Measurements from ENCODE around the gene NFATC4. TPM values are rescaled to one million over a fixed set of nuclear protein-coding genes. Genes with fewer than 3 reads are reported as not detected.
A peak's percentile ranks its signal among the peaks of the same experiment; 100 is the strongest.
"Not testable (repeated sequence)": the region's sequence is repeated elsewhere in the genome, so short reads cannot be mapped to it uniquely, and the experiment has no call there.

The NFATC4 gene
- total and polyA plus RNA-seq, 12 donors = 3.0 to 69.2 (median 9.9) TPM

GRCh38 chr14:24349742-24350141, 18.2 kb upstream of the NFATC4 start:
- no peak for ATAC-seq
- WGBS, 2 donors = 40 to 65% methylated on average over 5 of the region's 5 CpGs
- H3K36me3 ChIP-seq = no peaks in the 10 kb centered on the region
- H3K27me3 ChIP-seq = peaks cover 0 to 26% (median 8%) of the 10 kb centered on the region in 7 donors
- no peak overlapping the region for H3K27ac ChIP-seq
- no peak for DNase-seq
- H3K9me3 ChIP-seq = no peaks in the 10 kb centered on the region
- intact Hi-C loops (cut with DNase I) = no loop called here
- H3K4me1 ChIP-seq = peaks cover 0 to 17% (median 7%) of the 10 kb centered on the region in 9 donors
- no peak for TF ChIP-seq CTCF (IDR thresholded peaks at IDR 0.05)
- no peak overlapping the region for H3K4me3 ChIP-seq

GRCh38 chr14:24351517-24351916, 16.5 kb upstream of the NFATC4 start:
- peak in 1 of 9 donors; percentile 5 for TF ChIP-seq CTCF (IDR thresholded peaks at IDR 0.05)
- no peak for DNase-seq

GRCh38 chr14:24353559-24354481, 14.2 kb upstream of the NFATC4 start:
- Histone ChIP-seq H3K4me3 (no peak overlapping the region), H3K4me1 (peaks cover 0 to 19% (median 0%) of the 10 kb centered on the region in 9 donors), H3K36me3 (no peaks in the 10 kb centered on the region), H3K9me3 (no peaks in the 10 kb centered on the region), H3K27ac (peak overlapping the region in 1 of 10 donors; percentile 31), H3K27me3 (peaks cover 0 to 29% (median 14%) of the 10 kb centered on the region in 7 donors)
- no peak for TF ChIP-seq CTCF (IDR thresholded peaks at IDR 0.05)
- ATAC-seq (no peak), DNase-seq (no peak)
- intact Hi-C loops (cut with DNase I) = no loop called here
- WGBS, 2 donors = 71 to 82% methylated on average over 5 of the region's 5 CpGs

More at GRCh38 chr14:24351517-24351916, 16.5 kb upstream of the NFATC4 start:
- Histone ChIP-seq H3K27ac (no peak overlapping the region), H3K27me3 (peaks cover 0 to 26% (median 14%) of the 10 kb centered on the region in 7 donors), H3K4me1 (peaks cover 0 to 19% (median 6%) of the 10 kb centered on the region in 9 donors), H3K4me3 (no peak overlapping the region), H3K36me3 (no peaks in the 10 kb centered on the region), H3K9me3 (no peaks in the 10 kb centered on the region)
- intact Hi-C loops (cut with DNase I) = no loop called here
- ATAC-seq = peak; percentile 30 to 61 (median 48)
- 16 to 18% methylated on average over 4 of the region's 4 CpGs for WGBS, 2 donors

GRCh38 chr14:24354482-24354825, 13.5 kb upstream of the NFATC4 start:
- DNase-seq; ATAC-seq; H3K36me3 ChIP-seq; H3K9me3 ChIP-seq; intact Hi-C loops (cut with DNase I); H3K4me3 ChIP-seq: not testable (repeated sequence)
- Histone ChIP-seq H3K4me1 (peaks cover 0 to 19% (median 0%) of the 10 kb centered on the region in 9 donors), H3K27me3 (peaks cover 0 to 29% (median 14%) of the 10 kb centered on the region in 7 donors), H3K27ac (peak overlapping the region in 1 of 10 donors; percentile 31)
- 91% methylated on average over 3 of the region's 3 CpGs for WGBS, 2 donors

GRCh38 chr14:24355009-24355408, 13.0 kb upstream of the NFATC4 start:
- Histone ChIP-seq H3K4me1 (peaks cover 0 to 19% (median 0%) of the 10 kb centered on the region in 9 donors), H3K27ac (no peak overlapping the region), H3K36me3 (no peaks in the 10 kb centered on the region), H3K9me3 (no peaks in the 10 kb centered on the region), H3K27me3 (peaks cover 0 to 29% (median 14%) of the 10 kb centered on the region in 7 donors), H3K4me3 (no peak overlapping the region)
- 91 to 92% methylated on average over 7 of the region's 7 CpGs for WGBS, 2 donors
- no peak for ATAC-seq
- TF ChIP-seq CTCF (IDR thresholded peaks at IDR 0.05) = no peak
- no peak for DNase-seq
- intact Hi-C loops (cut with DNase I) = no loop called here
